HepG2 (cell line): ENCODE results near the gene ZNF687. TPM values are rescaled to one million over a fixed set of nuclear protein-coding genes. Genes with fewer than 3 reads are reported as not detected.

Experiments
- ATAC-seq: fragments of 200-7000 bp; cut with Tn5 transposase; 3 replicates; pipeline ENCODE4 v1.9.1; 2020; ENCODE audit warnings: mild to moderate bottlenecking, moderate library complexity
- BruUV-seq: library from RNA; stranded (reverse); fragments of 400-500 nt; replicated peaks from 2 replicates; lab custom pipeline; 2021; lab: Mats Ljungman, UMichigan
- CTCF ChIA-PET: fragments of 300-600 bp; formaldehyde crosslinking; extraction: SDS; loops from one replicate; lab custom pipeline; 2021; ENCODE audit warnings: low total read pairs, inconsistent platforms, low intra/inter-chr PET ratio; lab: Yijun Ruan, JAX
- POLR2A ChIA-PET: fragments of 350-600 bp; sonication (Branson Sonifier 250); formaldehyde crosslinking; loops from one replicate; lab custom pipeline; 2020; ENCODE audit warnings: antibody characterized with exemption, inconsistent platforms; lab: Yijun Ruan, JAX
- DNase-seq: peaks from one replicate; pipeline ENCODE4 v3.0.0-alpha.2; 2015; ENCODE audit warnings: low spot score
- FAIRE-seq: peaks from 3 replicates; lab custom pipeline; 2011; peaks lifted over from hg19 to GRCh38; lab: Jason Lieb, UNC
- H2AFZ ChIP-seq: one replicate; pipeline ENCODE4 v1.6.1; 2011; ENCODE audit warnings: low read length, inconsistent platforms
- H3K27ac ChIP-seq: fragments of 300-600 bp; 3 replicates; pipeline ENCODE4 v1.8.0; 2011; ENCODE audit warnings: mixed run types, mild to moderate bottlenecking, mixed read lengths, low read length, inconsistent platforms; ENCODE audit not compliant: insufficient read depth; ENCODE audit errors: extremely low read length
- H3K27me3 ChIP-seq, 2 experiments: fragments of 200-600 bp in 1 of 2; 2 replicates in 1 of 2; 3 replicates in 1 of 2; pipeline versions ENCODE4 v1.6.0 to v1.8.0; 2011; ENCODE audit warnings: low read length in 2 of 2, mild to moderate bottlenecking in 2 of 2, moderate library complexity in 2 of 2, inconsistent platforms in 1 of 2; ENCODE audit not compliant: insufficient read depth in 2 of 2, control insufficient read depth in 1 of 2
- H3K36me3 ChIP-seq, 2 experiments: fragments of 200-600 bp in 1 of 2; replicated peaks in 1 of 2; 2 replicates in 1 of 2; 3 replicates in 1 of 2; pipeline versions ENCODE4 v1.5.1 to v1.8.0; 2011; ENCODE audit warnings: low read length in 2 of 2, inconsistent platforms in 1 of 2; ENCODE audit not compliant: insufficient read depth in 2 of 2, control insufficient read depth in 1 of 2
- H3K4me1 ChIP-seq: 2 replicates; pipeline ENCODE4 v1.5.1; 2012; ENCODE audit warnings: low read length, inconsistent platforms; ENCODE audit not compliant: insufficient read depth
- H3K4me2 ChIP-seq: 2 replicates; pipeline ENCODE4 v1.6.0; 2011; ENCODE audit warnings: low read depth, low read length, inconsistent platforms
- H3K4me3 ChIP-seq, 3 experiments: fragments of 200-600 bp in 1 of 3; sonication (generic), shearing (Covaris generic) in 1 of 3; replicated peaks in 1 of 3; 2 replicates each; pipeline ENCODE4 v1.5.1; 2011 to 2016; ENCODE audit warnings: low read length in 3 of 3, inconsistent platforms in 2 of 3, low read depth in 2 of 3, mild to moderate bottlenecking in 2 of 3, control low read depth in 1 of 3, mixed read lengths in 1 of 3; ENCODE audit not compliant: insufficient read depth in 1 of 3
- H3K79me2 ChIP-seq: one replicate; pipeline ENCODE4 v1.6.1; 2011; ENCODE audit warnings: low read length, inconsistent platforms; ENCODE audit not compliant: insufficient read depth
- H3K9ac ChIP-seq: 2 replicates; pipeline ENCODE4 v1.6.0; 2011; ENCODE audit warnings: mild to moderate bottlenecking, low read depth, low read length, inconsistent platforms; ENCODE audit not compliant: insufficient read depth
- H3K9me3 ChIP-seq: 2 replicates; pipeline ENCODE4 v1.5.1; 2012; ENCODE audit warnings: mild to moderate bottlenecking, low read length
- H4K20me1 ChIP-seq: 2 replicates; pipeline ENCODE4 v1.6.0; 2011; ENCODE audit warnings: inconsistent platforms, mild to moderate bottlenecking, low read length, moderate library complexity; ENCODE audit not compliant: insufficient read depth
- HDAC6 ChIP-seq: fragments of 200-600 bp; sonication (generic); IDR thresholded peaks from 2 replicates; pipeline ENCODE4 v1.7.0; 2017; ENCODE audit warnings: mild to moderate bottlenecking, antibody characterized with exemption, low read length, low read depth
- IKZF4 ChIP-seq: sonication (generic); formaldehyde crosslinking; IDR thresholded peaks from 2 replicates; pipeline ENCODE4 v1.5.1; 2020; ENCODE audit warnings: borderline replicate concordance, mild to moderate bottlenecking, low read depth, missing genetic modification reagents; ENCODE audit errors: not compliant biosample characterization
- KAT2B ChIP-seq: fragments of 150-350 bp; IDR thresholded peaks from 2 replicates; pipeline ENCODE4 v1.6.1; 2014; ENCODE audit warnings: low read depth, low read length, borderline replicate concordance
- POLR2AphosphoS5 ChIP-seq: IDR thresholded peaks from 2 replicates; pipeline ENCODE4 v1.6.1; 2012; ENCODE audit warnings: low read depth, low read length
- RBFOX2 ChIP-seq: fragments of 200-400 bp; formaldehyde crosslinking; IDR thresholded peaks from 2 replicates; pipeline ENCODE4 v1.6.1; 2017; ENCODE audit warnings: low read depth, mild to moderate bottlenecking, low read length
- ZBTB3 ChIP-seq: sonication (generic); formaldehyde crosslinking; IDR thresholded peaks from 2 replicates; pipeline ENCODE4 v1.4.0; 2020; ENCODE audit warnings: low read depth, mild to moderate bottlenecking, moderate library complexity, missing genetic modification reagents, borderline replicate concordance
- ZC3H13 ChIP-seq: sonication (generic); formaldehyde crosslinking; IDR thresholded peaks from 2 replicates; pipeline ENCODE4 v1.8.1; 2023; ENCODE audit warnings: mild to moderate bottlenecking, missing genetic modification reagents, moderate library complexity
- ZNF629 ChIP-seq: sonication (generic); formaldehyde crosslinking; conservative IDR thresholded peaks from 2 replicates; pipeline ENCODE4 v1.5.0; 2020; ENCODE audit warnings: missing genetic modification reagents
- WGBS: methylation state at CpG from one replicate; pipeline ENCODE4 v1.1.6; 2017; ENCODE audit warnings: low lambda C conversion rate; 5-methylcytosine and 5-hydroxymethylcytosine counted together
- in situ Hi-C: cut with HindIII; loops from 2 replicates; pipeline ENCODE4 v1.10.0; 2017; ENCODE audit warnings: low pct_unique_long_range_greater_than_20kb; ENCODE audit not compliant: extremely low pct_ligation_motif_present
- intact Hi-C: fragments of 100-400 bp; cut with micrococcal nuclease; formaldehyde crosslinking; loops from one replicate; pipeline ENCODE4 v1.10.0; 2022; ENCODE audit not compliant: unreplicated experiment
- polyA plus RNA-seq, 8 experiments: library from polyadenylated mRNA; depleted of rRNA in 3 of 8; stranded (reverse) in 7 of 8; unstranded in 1 of 8; fragments of >200 nt; fragmentation: Illumina TruSeq in 4 of 8; extraction: Trizol in 4 of 8; gene quantifications; 2 replicates each; pipeline versions ENCODE4 v1.2.1 to v1.2.3, GENCODE V29; 2011 to 2016; ENCODE audit warnings: low read depth in 4 of 8, missing spikeins in 1 of 8, mixed read lengths in 1 of 8; ENCODE audit not compliant: insufficient read depth in 1 of 8
- total RNA-seq, 5 experiments: library from RNA; depleted of rRNA; stranded (reverse); fragments of >200 nt; fragmentation: Illumina TruSeq; extraction: Trizol; gene quantifications; 2 replicates each; pipeline ENCODE4 v1.2.3, GENCODE V29; 2016; ENCODE audit warnings: low read depth in 1 of 5
- TF ChIP-seq, protein P1 (sequence below): sonication (generic); formaldehyde crosslinking; IDR thresholded peaks from 2 replicates; pipeline ENCODE4 v1.4.0; 2020; ENCODE audit warnings: missing genetic modification reagents

ZNF687 gene
- total and polyA plus RNA-seq, 2 of the 13 experiments (the other 11 are each of a cell fraction or from before 2014, with no cell fraction given): 14.1 to 16.5 TPM

- 78% methylated on average over 2 of the region's 2 CpGs for WGBS
- BruUV-seq: no TSS peak
These were observed 2.0 kb downstream of the ZNF687 start for GRCh38 chr1:151284013-151284577.

DNA sequence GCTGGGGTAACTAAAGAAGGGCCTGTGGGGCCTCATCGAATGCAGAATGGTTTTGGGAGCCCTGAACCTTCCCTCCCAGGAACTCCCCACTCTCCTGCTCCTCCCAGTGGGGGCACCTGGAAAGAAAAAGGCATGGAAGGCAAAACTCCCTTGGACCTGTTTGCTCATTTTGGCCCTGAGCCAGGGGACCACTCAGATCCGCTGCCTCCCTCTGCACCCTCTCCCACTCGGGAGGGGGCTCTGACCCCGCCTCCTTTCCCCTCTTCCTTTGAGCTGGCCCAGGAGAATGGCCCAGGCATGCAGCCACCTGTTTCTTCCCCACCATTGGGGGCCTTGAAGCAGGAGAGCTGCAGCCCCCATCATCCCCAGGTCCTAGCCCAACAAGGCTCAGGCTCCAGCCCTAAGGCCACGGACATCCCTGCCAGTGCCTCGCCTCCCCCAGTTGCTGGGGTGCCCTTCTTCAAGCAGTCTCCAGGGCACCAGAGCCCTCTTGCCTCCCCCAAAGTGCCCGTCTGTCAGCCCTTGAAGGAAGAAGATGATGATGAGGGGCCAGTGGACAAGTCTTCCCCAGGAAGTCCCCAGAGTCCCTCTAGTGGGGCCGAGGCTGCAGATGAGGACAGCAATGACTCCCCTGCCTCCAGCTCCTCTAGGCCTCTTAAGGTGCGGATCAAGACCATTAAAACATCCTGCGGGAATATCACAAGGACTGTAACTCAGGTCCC is 4.7 kb downstream of the ZNF687 start:
- no peak overlapping the region for H3K4me2 ChIP-seq
- no peak overlapping the region for H3K9ac ChIP-seq
- ChIA-PET CTCF (no interaction called here), POLR2A (interaction anchor here (1.0 kb wide), 1 partner anchor 14 kb away, joined by 4 read pairs; no protein-coding TSS in a partner anchor)
- intact Hi-C loops (no loop called here), in situ Hi-C loops (no loop called here)
- no peak for TF ChIP-seq ZBTB3 (CRISPR knock-in tag)
- no peak for TF ChIP-seq IKZF4 (CRISPR knock-in tag)
- TF ChIP-seq ZNF629 (CRISPR knock-in tag): no peak
- TF ChIP-seq POLR2AphosphoS5: peak; percentile 8; the same call in 1 of the 2 replicates
- TF ChIP-seq HDAC6: no peak
- TF ChIP-seq ZC3H13 (CRISPR knock-in tag): peak; percentile 85
- no peak for TF ChIP-seq KAT2B
- DNase-seq (no peak), FAIRE-seq (no peak), ATAC-seq (no peak)
- no peaks in the 10 kb centered on the region for H3K9me3 ChIP-seq
- peaks cover 40 to 60% of the 10 kb centered on the region in 2 experiments for H3K36me3 ChIP-seq
- H3K4me3 ChIP-seq: no peak overlapping the region
- no peaks in the 10 kb centered on the region; a peak in 1 of 5 replicates for H3K27me3 ChIP-seq
- H3K4me1 ChIP-seq: peaks cover 16% of the 10 kb centered on the region
- 92% methylated on average over 6 of the region's 10 CpGs for WGBS
- no TSS peak for BruUV-seq
- H3K79me2 ChIP-seq: peaks cover 32% of the 10 kb centered on the region
- H3K27ac ChIP-seq: no peak overlapping the region
- H4K20me1 ChIP-seq: peaks cover 13% of the 10 kb centered on the region; the same call in 1 of the 2 replicates
- no peak overlapping the region for H2AFZ ChIP-seq

More at GRCh38 chr1:151284013-151284577, 2.0 kb downstream of the ZNF687 start:
- intact Hi-C loops (no loop called here), in situ Hi-C loops (no loop called here)
- no peak for FAIRE-seq
- Histone ChIP-seq H3K9me3 (no peaks in the 10 kb centered on the region), H3K4me1 (peaks cover 22% of the 10 kb centered on the region), H3K4me3 (peak overlapping the region; percentile 78 to 93 (median 85); a peak in 4 of 6 replicates), H3K36me3 (peaks cover 27 to 39% of the 10 kb centered on the region in 2 experiments), H3K27ac (peak overlapping the region; percentile 98), H4K20me1 (peaks cover 13% of the 10 kb centered on the region; the same call in 1 of the 2 replicates), H3K79me2 (peaks cover 32% of the 10 kb centered on the region), H2AFZ (no peak overlapping the region), H3K27me3 (no peaks in the 10 kb centered on the region; a peak in 1 of 5 replicates), H3K4me2 (peak overlapping the region; percentile 79), H3K9ac (peak overlapping the region; percentile 95)
- ChIA-PET POLR2A (interaction anchor here (0.8 to 3.9 kb wide), 10 partner anchors 10 to 88 kb away, joined by 3 to 71 read pairs (median 5); partner anchors contain the start of genes PI4KB, PSMD4 and SELENBP1), CTCF (no interaction called here)
- no peak for ATAC-seq
- TF ChIP-seq RBFOX2 (peak; percentile 27; the same call in 1 of the 2 replicates), ZC3H13 (CRISPR knock-in tag) (0 out of 2 replicates have a peak, but pooled peaks have one; percentile 40)
- TF ChIP-seq, protein P1, sequence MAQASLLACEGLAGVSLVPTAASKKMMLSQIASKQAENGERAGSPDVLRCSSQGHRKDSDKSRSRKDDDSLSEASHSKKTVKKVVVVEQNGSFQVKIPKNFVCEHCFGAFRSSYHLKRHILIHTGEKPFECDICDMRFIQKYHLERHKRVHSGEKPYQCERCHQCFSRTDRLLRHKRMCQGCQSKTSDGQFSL (CRISPR knock-in tag): no peak
- DNase-seq: no peak
